H1 (cell line): ENCODE measurements around the gene HNRNPAB. TPM values are rescaled to one million over a fixed set of nuclear protein-coding genes. Genes with fewer than 3 reads are reported as not detected.

Experiments
- KDM5A ChIP-seq: fragments of 200-600 bp; IDR thresholded peaks from 2 replicates; pipeline ENCODE4 v1.7.1; 2012; ENCODE audit warnings: mild to moderate bottlenecking, low read length, inconsistent platforms, mixed read lengths
- RNF2 ChIP-seq: fragments of 200-900, 300-1000 bp; sonication (generic); IDR thresholded peaks from 2 replicates; pipeline ENCODE4 v1.7.1; 2016; ENCODE audit warnings: borderline replicate concordance, low read depth, mild to moderate bottlenecking, antibody characterized with exemption, low read length; ENCODE audit not compliant: poor library complexity, severe bottlenecking; ENCODE audit errors: missing control alignments
- SIX5 ChIP-seq: IDR thresholded peaks from 2 replicates; pipeline ENCODE4 v1.6.1; 2011; ENCODE audit warnings: mild to moderate bottlenecking, low read depth, low read length
- TBP ChIP-seq: IDR thresholded peaks from 2 replicates; pipeline ENCODE4 v1.6.1; 2011; ENCODE audit warnings: low read depth, low read length, improper control_type of control experiment
- TCF12 ChIP-seq: IDR thresholded peaks from 2 replicates; pipeline ENCODE4 v1.6.1; 2011; ENCODE audit warnings: low read depth, mild to moderate bottlenecking, low read length
- polyA plus RNA-seq, 7 experiments: library from polyadenylated mRNA; depleted of rRNA in 3 of 7; stranded (reverse) in 5 of 7; unstranded in 2 of 7; fragments of >200 nt in 5 of 7; fragments of 200-250 nt in 2 of 7; gene quantifications; 1 replicate in 5 of 7; 2 replicates in 1 of 7; 4 replicates in 1 of 7; pipeline versions ENCODE4 v1.2.1 to v1.2.3, GENCODE V29; 2011 to 2013; ENCODE audit warnings: missing spikeins in 2 of 7, mixed read lengths in 2 of 7
- total RNA-seq: library from RNA; stranded (reverse); fragmentation: NEBNext Ultra II Directional; extraction: Animal tissue kit (Norgen Biotek cat#: 25700); gene quantifications from 2 replicates; pipeline ENCODE4 v1.2.1, GENCODE V29; 2021

HNRNPAB gene
- total and polyA plus RNA-seq, 2 of the 8 experiments (the other 6 are each of a cell fraction or from before 2014, with no cell fraction given), result 373 to 563 TPM

DNA sequence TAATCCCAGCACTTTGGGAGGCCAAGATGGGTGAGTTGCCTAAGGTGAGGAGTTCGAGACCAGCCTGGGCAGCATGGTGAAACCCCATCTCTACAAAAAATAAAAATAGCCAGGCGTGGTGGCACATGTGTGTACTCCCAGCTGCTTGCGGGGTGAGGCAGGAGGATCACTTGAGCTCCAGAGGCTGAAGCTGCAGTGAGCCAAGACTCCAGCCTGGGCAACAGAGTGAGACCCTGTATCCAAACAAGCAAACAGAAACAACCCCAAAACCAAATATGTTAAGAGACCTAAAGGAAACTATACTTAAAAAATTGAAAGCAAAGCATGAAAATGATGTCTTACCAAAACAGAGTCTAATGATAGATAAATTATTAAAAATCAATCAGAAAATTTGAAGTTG lies 12.4 kb downstream of the HNRNPAB start (continued):
- TF ChIP-seq KDM5A (no peak), SIX5 (no peak), TBP (no peak), RNF2 (no peak), TCF12 (no peak)
